OCI-LY1 (cell line): ENCODE results near the gene HEMGN.

Experiments used
- H2AFZ ChIP-seq: fragments of 200-600 bp; sonication (generic), shearing (Covaris generic); 2 replicates; pipeline ENCODE4 v1.6.0; 2014; ENCODE audit warnings: antibody characterized with exemption, mild to moderate bottlenecking, low read length
- H3F3A ChIP-seq: fragments of 200-600 bp; sonication (generic), shearing (Covaris generic); 2 replicates; pipeline ENCODE4 v1.6.0; 2014; ENCODE audit warnings: mild to moderate bottlenecking, antibody characterized with exemption, low read length, moderate library complexity; ENCODE audit not compliant: insufficient read depth
- H3K27ac ChIP-seq: fragments of 200-600 bp; sonication (generic); 2 replicates; pipeline ENCODE4 v1.5.1; 2014; ENCODE audit warnings: low read length, mixed run types, mild to moderate bottlenecking, low read depth; ENCODE audit not compliant: poor library complexity, severe bottlenecking
- H3K27me3 ChIP-seq: fragments of 200-600 bp; sonication (generic); 2 replicates; pipeline ENCODE4 v1.6.0; 2014; ENCODE audit warnings: antibody characterized with exemption, mild to moderate bottlenecking, low read length, moderate library complexity; ENCODE audit not compliant: insufficient read depth
- H3K36me3 ChIP-seq: fragments of 200-600 bp; sonication (generic); 2 replicates; pipeline ENCODE4 v1.6.1; 2014; ENCODE audit warnings: mild to moderate bottlenecking, antibody characterized with exemption, low read length, moderate library complexity, mixed read lengths; ENCODE audit not compliant: insufficient read depth
- H3K4me1 ChIP-seq: fragments of 200-600 bp; sonication (generic); 2 replicates; pipeline ENCODE4 v1.5.1; 2014; ENCODE audit warnings: mild to moderate bottlenecking, low read length, moderate library complexity; ENCODE audit not compliant: insufficient read depth, severe bottlenecking
- H3K4me2 ChIP-seq: fragments of 200-600 bp; sonication (generic), shearing (Covaris generic); 2 replicates; pipeline ENCODE4 v1.6.1; 2014; ENCODE audit warnings: low read length
- H3K4me3 ChIP-seq: fragments of 200-600 bp; sonication (generic); 2 replicates; pipeline ENCODE4 v1.5.1; 2014; ENCODE audit warnings: low read length, low read depth, mild to moderate bottlenecking, mixed read lengths; ENCODE audit not compliant: poor library complexity, severe bottlenecking
- H3K79me2 ChIP-seq: fragments of 200-600 bp; shearing (Covaris generic); 2 replicates; pipeline ENCODE4 v1.6.1; 2016; ENCODE audit warnings: mixed run types, low read length, mixed read lengths; ENCODE audit not compliant: insufficient read depth
- H3K9ac ChIP-seq: fragments of 200-600 bp; sonication (generic), shearing (Covaris generic); 2 replicates; pipeline ENCODE4 v1.6.1; 2014; ENCODE audit warnings: mild to moderate bottlenecking, low read length, mixed read lengths
- H3K9me2 ChIP-seq: fragments of 200-600 bp; sonication (generic), shearing (Covaris generic); 2 replicates; pipeline ENCODE4 v1.6.1; 2014; ENCODE audit warnings: low read depth, mild to moderate bottlenecking, low read length, mixed read lengths
- H3K9me3 ChIP-seq: fragments of 200-600 bp; shearing (Covaris generic); 2 replicates; pipeline ENCODE4 v1.6.1; 2014; ENCODE audit warnings: low read length, mixed read lengths
- H4K20me1 ChIP-seq: fragments of 200-600 bp; sonication (generic), shearing (Covaris generic); 2 replicates; pipeline ENCODE4 v1.6.0; 2016; ENCODE audit warnings: mild to moderate bottlenecking, low read length; ENCODE audit not compliant: insufficient read depth
- CTCF ChIP-seq: fragments of 200-600 bp; sonication (generic), shearing (Covaris generic); IDR thresholded peaks from 2 replicates; pipeline ENCODE4 v1.5.1; 2017; ENCODE audit warnings: mild to moderate bottlenecking, antibody characterized with exemption, low read length, moderate library complexity, mixed read lengths
- EZH2 ChIP-seq: fragments of 200-600 bp; sonication (generic), shearing (Covaris generic); IDR thresholded peaks from 2 replicates; pipeline ENCODE4 v1.8.0; 2017; ENCODE audit warnings: borderline replicate concordance, mixed run types, mild to moderate bottlenecking, antibody characterized with exemption, low read length, moderate library complexity, mixed read lengths

HEMGN gene

GRCh38 chr9:97940741-97941140, 2.8 kb upstream of the HEMGN start:
- H3K79me2 ChIP-seq: no peaks in the 10 kb centered on the region
- H3K4me3 ChIP-seq: no peak overlapping the region
- H2AFZ ChIP-seq: no peak overlapping the region
- no peaks in the 10 kb centered on the region for H3K36me3 ChIP-seq
- H3F3A ChIP-seq: no peaks in the 10 kb centered on the region
- H3K9me3 ChIP-seq: no peaks in the 10 kb centered on the region
- no peak overlapping the region for H3K4me2 ChIP-seq
- no peak for TF ChIP-seq EZH2
- H3K9me2 ChIP-seq: no peaks in the 10 kb centered on the region
- H4K20me1 ChIP-seq: no peaks in the 10 kb centered on the region
- no peak overlapping the region for H3K27ac ChIP-seq
- H3K27me3 ChIP-seq: no peaks in the 10 kb centered on the region
- peaks cover 6% of the 10 kb centered on the region for H3K4me1 ChIP-seq
- H3K9ac ChIP-seq: no peak overlapping the region

GRCh38 chr9:97940233-97940632, 2.3 kb upstream of the HEMGN start:
- H3K9me3 ChIP-seq: no peaks in the 10 kb centered on the region
- H4K20me1 ChIP-seq: no peaks in the 10 kb centered on the region
- no peak overlapping the region for H3K4me2 ChIP-seq
- no peak overlapping the region for H3K27ac ChIP-seq
- no peak overlapping the region for H3K9ac ChIP-seq
- no peaks in the 10 kb centered on the region; the same call in 1 of the 2 replicates for H3K27me3 ChIP-seq
- H3K4me3 ChIP-seq: no peak overlapping the region
- no peaks in the 10 kb centered on the region for H3K79me2 ChIP-seq
- H3F3A ChIP-seq: no peaks in the 10 kb centered on the region
- peaks cover 6% of the 10 kb centered on the region for H3K4me1 ChIP-seq
- no peaks in the 10 kb centered on the region for H3K36me3 ChIP-seq
- TF ChIP-seq EZH2: no peak
- TF ChIP-seq CTCF: no peak
- H3K9me2 ChIP-seq: no peaks in the 10 kb centered on the region
- no peak overlapping the region for H2AFZ ChIP-seq

GRCh38 chr9:97936998-97937397, 974 bp downstream of the HEMGN start:
- no peaks in the 10 kb centered on the region for H4K20me1 ChIP-seq
- TF ChIP-seq CTCF (no peak), EZH2 (no peak)
- H3K36me3 ChIP-seq: no peaks in the 10 kb centered on the region
- no peak overlapping the region for H3K4me2 ChIP-seq
- H3K79me2 ChIP-seq: no peaks in the 10 kb centered on the region
- no peaks in the 10 kb centered on the region for H3K9me3 ChIP-seq
- H3K9ac ChIP-seq: no peak overlapping the region
- H3K4me1 ChIP-seq: peaks cover 6% of the 10 kb centered on the region
- no peak overlapping the region for H3K27ac ChIP-seq
- H3K27me3 ChIP-seq: no peaks in the 10 kb centered on the region; the same call in 1 of the 2 replicates
- H3K9me2 ChIP-seq: no peaks in the 10 kb centered on the region
- H2AFZ ChIP-seq: no peak overlapping the region
- H3K4me3 ChIP-seq: no peak overlapping the region
- no peaks in the 10 kb centered on the region for H3F3A ChIP-seq

GRCh38 chr9:97935276-97935675, 2.7 kb downstream of the HEMGN start:
- no peak overlapping the region for H3K27ac ChIP-seq
- H3K9me2 ChIP-seq: no peaks in the 10 kb centered on the region
- H3K36me3 ChIP-seq: no peaks in the 10 kb centered on the region
- H3K9ac ChIP-seq: no peak overlapping the region
- no peaks in the 10 kb centered on the region for H4K20me1 ChIP-seq
- no peaks in the 10 kb centered on the region for H3K9me3 ChIP-seq
- H3K27me3 ChIP-seq: no peaks in the 10 kb centered on the region; the same call in 1 of the 2 replicates
- no peaks in the 10 kb centered on the region for H3K79me2 ChIP-seq
- TF ChIP-seq EZH2 (no peak), CTCF (no peak)
- H3F3A ChIP-seq: no peaks in the 10 kb centered on the region
- H3K4me3 ChIP-seq: no peak overlapping the region
- H3K4me1 ChIP-seq: peaks cover 6% of the 10 kb centered on the region
- H3K4me2 ChIP-seq: no peak overlapping the region
- H2AFZ ChIP-seq: no peak overlapping the region
